ENCODE measurements around the gene FGFR4. TPM values are rescaled to one million over a fixed set of nuclear protein-coding genes. Genes with fewer than 3 reads are reported as not detected.

The FGFR4 gene
- total and polyA plus RNA-seq, 2 experiments from 2014 or later: 43.4 to 150 TPM

DNA sequence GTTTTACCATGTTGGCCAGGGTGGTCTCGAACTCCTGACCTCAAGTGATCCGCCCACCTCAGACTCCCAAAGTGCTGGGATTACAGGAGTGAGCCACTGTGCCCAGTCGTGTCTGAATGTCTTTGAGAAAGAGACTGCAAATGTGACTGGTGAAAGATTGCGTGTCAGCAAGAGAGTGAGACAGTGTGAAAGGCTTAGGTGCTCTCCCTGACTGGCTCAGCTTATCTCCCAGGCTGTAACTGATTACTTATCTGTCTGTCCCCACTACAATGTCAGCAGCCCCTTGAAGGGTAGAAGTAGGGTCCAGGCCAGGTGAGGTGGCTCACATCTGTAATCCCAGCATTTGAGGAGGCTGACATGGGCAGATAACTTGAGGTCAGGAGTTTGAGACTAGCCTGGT is 3.4 kb upstream of the FGFR4 start:
- H3K27me3 Mint-ChIP-seq (ENCODE audit: insufficient read depth, low read depth, poor library complexity): peaks cover 3% of the 10 kb centered on the region
- Histone ChIP-seq H3K4me3 (no peak overlapping the region), H3K27me3 (ENCODE audit: insufficient read depth) (no peaks in the 10 kb centered on the region), H3F3A (replicated peaks; ENCODE audit: low read depth) (peaks cover 17% of the 10 kb centered on the region), H3K36me3 (ENCODE audit: insufficient read depth) (no peaks in the 10 kb centered on the region), H3K4me1 (ENCODE audit: insufficient read depth) (peaks cover 24% of the 10 kb centered on the region), H3K27ac (ENCODE audit: low read depth) (no peak overlapping the region), H2AFZ (no peak overlapping the region), H3K4me2 (no peak overlapping the region), H3K9me2 (ENCODE audit: insufficient read depth) (no peaks in the 10 kb centered on the region), H3K79me2 (replicated peaks; ENCODE audit: insufficient read depth) (peaks cover 11% of the 10 kb centered on the region), H4K20me1 (replicated peaks; ENCODE audit: insufficient read depth) (no peaks in the 10 kb centered on the region)
- H3K4me3 Mint-ChIP-seq: no peak overlapping the region
- peaks cover 5% of the 10 kb centered on the region; the same call in 1 of the 3 replicates for H3K36me3 Mint-ChIP-seq (ENCODE audit: low read depth)
- H3K9me3 Mint-ChIP-seq: no peaks in the 10 kb centered on the region
- H3K27ac Mint-ChIP-seq: no peak overlapping the region
- ATAC-seq (no peak), DNase-seq (ENCODE audit: low spot score) (no peak)
- TF ChIP-seq ZNF114 (CRISPR knock-in tag; IDR thresholded peaks at IDR 0.05): no peak
- no peak for TF ChIP-seq ETS1 (IDR thresholded peaks at IDR 0.05)
- TF ChIP-seq NANOG (IDR thresholded peaks at IDR 0.05; ENCODE audit: borderline replicate concordance): no peak
- no peak for TF ChIP-seq ZNF462 (CRISPR knock-in tag; IDR thresholded peaks at IDR 0.05)
- no peak for TF ChIP-seq ZNF331 (CRISPR knock-in tag; IDR thresholded peaks at IDR 0.05; ENCODE audit: low read depth)
- no peak for TF ChIP-seq STAT1 (IDR thresholded peaks at IDR 0.05; ENCODE audit: unreplicated experiment)
- TF ChIP-seq EZH2 (IDR thresholded peaks at IDR 0.05; ENCODE audit: low read depth, unreplicated experiment): no peak
- TF ChIP-seq CTCF (conservative IDR thresholded peaks at IDR 0.05; ENCODE audit: low read depth in 2 of 2): no peak
- TF ChIP-seq JUNB (IDR thresholded peaks at IDR 0.05; ENCODE audit: unreplicated experiment): no peak
- TF ChIP-seq EZH2phosphoT487 (IDR thresholded peaks at IDR 0.05; ENCODE audit: unreplicated experiment): no peak
- TF ChIP-seq POLR2AphosphoS5 (IDR thresholded peaks at IDR 0.05; ENCODE audit: low read depth): no peak
- TF ChIP-seq, protein P1, sequence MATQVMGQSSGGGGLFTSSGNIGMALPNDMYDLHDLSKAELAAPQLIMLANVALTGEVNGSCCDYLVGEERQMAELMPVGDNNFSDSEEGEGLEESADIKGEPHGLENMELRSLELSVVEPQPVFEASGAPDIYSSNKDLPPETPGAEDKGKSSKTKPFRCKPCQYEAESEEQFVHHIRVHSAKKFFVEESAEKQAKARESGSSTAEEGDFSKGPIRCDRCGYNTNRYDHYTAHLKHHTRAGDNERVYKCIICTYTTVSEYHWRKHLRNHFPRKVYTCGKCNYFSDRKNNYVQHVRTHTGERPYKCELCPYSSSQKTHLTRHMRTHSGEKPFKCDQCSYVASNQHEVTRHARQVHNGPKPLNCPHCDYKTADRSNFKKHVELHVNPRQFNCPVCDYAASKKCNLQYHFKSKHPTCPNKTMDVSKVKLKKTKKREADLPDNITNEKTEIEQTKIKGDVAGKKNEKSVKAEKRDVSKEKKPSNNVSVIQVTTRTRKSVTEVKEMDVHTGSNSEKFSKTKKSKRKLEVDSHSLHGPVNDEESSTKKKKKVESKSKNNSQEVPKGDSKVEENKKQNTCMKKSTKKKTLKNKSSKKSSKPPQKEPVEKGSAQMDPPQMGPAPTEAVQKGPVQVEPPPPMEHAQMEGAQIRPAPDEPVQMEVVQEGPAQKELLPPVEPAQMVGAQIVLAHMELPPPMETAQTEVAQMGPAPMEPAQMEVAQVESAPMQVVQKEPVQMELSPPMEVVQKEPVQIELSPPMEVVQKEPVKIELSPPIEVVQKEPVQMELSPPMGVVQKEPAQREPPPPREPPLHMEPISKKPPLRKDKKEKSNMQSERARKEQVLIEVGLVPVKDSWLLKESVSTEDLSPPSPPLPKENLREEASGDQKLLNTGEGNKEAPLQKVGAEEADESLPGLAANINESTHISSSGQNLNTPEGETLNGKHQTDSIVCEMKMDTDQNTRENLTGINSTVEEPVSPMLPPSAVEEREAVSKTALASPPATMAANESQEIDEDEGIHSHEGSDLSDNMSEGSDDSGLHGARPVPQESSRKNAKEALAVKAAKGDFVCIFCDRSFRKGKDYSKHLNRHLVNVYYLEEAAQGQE (IDR thresholded peaks at IDR 0.05; ENCODE audit: unreplicated experiment): no peak
- no peak for TF ChIP-seq CREB1 (CRISPR knock-in tag; IDR thresholded peaks at IDR 0.05; ENCODE audit: low read depth)
- peaks cover 25% of the 10 kb centered on the region for H3K4me1 Mint-ChIP-seq

All from GM23338 (cell line).